ENCODE data around the gene ESD.

Gene ESD

DNA sequence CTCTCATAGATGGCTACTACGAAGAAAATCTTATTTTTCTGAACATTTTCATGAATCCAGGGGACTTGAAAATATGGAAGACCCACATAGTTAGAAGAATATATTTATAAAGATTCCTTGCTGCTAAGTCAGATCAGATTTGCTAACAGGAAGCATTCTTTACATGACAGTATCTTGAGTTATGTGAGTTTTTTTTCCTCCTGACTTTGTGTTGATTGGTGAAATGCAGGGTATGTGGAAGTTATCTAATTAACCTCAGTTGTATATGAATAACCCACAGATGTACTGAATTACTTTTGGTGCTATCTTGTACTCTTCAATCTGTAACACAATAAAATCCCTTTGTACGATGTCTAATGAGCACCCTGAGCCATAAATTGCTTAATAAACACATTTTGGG is 53.8 kb downstream of the ESD start:
- DNase-seq: no peak

DNA sequence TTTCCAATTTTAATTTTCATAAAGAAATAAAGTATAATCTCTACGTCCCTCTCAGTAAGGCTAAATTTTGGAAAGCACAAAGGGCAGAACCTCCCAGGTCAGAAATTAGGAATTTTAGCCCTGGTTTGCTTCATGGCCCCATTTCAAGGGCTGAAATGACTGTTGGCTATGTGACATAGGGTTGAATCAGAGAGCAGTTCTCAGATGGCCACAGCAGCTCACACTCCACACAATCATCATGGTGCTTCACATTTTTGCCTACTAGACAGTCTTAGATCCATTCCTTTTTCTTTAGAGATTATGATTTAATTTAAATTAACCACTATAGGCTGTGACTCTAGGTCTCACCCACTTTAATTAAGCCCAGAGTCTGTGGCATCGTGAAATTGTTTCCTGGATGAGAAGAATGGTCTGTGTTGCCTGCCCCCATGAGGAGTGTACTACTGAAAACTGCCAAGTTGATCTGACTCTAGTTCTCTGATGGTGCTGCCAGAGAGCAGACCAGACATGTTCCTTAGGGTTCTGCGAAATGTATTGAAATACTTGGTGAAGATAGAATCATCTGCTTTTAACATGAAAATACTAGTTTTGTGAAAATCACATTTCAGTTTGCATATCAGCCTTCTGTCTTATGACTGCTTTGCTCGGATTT is 57.4 kb downstream of the ESD start:
- no peak for DNase-seq

DNA sequence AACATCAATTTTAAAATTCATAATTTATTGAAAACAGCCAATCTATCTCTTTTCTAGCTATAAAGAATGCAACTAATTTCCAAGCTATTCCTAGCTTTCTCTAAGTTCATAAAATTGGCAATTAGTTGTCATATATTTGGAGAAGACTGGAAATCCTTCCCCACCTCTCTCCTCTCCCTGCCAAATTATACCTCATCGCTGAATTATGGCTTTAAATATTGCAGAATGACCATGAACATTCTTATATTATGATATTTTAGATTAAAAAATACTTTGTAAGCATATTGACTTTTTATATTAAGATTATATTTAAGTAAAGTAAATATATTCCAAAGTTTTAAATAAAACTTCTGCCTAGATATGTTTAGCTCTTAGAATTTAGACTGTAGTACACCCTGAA is 58.2 kb downstream of the ESD start:
- DNase-seq: no peak

DNA sequence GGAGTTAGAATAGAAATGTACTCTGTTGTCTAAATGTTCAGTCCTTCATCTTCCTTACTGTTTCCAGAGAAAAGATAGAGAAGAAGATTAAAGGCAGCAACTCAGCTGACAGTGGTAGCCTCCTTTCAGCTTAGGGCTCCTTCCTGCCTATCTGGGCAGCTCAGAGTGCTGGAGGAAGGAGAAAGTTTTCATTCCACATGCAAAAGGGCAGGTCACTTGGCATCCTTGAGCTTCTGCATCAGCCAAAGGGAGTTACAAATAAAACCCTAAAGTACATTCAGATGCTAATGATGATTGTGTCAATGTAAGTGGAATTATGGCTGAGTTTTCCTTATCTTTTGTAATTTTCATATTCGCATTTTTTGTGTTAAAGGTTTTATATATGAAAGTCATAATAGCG is 58.9 kb downstream of the ESD start:
- DNase-seq: no peak

DNA sequence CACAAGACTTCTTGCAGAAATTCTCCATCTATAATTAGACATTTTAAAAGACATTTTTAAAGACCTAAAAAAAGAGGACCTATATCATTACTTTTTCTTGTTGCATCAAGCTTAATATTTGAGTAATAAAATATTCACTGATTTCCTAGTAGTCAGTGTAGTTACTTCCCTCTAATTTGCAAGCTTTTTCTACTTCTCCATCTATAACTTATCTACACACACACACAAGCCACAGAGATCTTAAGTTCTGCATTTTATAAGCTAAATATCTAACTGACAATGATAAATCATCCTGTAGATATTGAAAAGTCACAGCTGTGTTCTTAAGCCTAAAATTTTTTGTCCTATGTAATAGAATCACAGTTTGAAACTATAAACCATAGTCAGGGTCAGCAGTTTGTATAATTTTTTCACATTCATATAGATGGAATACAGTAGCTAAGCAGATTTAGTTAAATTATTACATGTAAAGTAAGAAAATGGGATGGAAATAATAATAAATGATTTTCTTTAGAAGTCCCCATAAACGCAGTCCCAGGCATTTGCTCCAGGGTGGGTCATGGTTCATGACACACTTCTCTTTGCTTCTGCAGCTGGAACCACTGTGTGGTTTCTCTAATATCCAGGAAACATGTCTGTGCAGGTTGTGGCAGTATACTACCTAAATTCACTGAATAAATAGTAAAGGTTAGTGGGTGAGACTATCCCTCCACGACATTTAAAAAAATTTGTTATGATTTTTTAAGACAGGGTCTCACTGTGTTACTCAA is 60.2 kb downstream of the ESD start:
- DNase-seq: no peak

DNA sequence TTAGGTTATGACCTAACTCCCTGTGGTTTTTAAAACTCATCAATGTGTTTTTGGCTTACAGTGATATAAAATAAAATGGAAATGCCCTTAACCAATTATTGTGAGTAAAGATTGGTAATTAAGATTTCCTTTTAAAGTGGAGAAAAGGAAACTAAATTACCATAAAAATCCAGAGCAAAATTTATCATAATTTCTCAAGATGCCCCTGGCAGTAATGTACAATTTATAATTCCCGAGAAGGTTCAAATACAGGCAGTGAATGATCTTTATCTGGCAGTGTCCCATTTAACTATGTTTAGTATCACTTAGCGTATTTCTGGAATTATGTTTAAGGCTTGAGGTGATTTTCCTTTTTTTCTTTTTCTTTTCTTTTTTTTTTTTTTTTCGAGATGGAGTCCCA is 61.5 kb downstream of the ESD start:
- no peak for DNase-seq

DNA sequence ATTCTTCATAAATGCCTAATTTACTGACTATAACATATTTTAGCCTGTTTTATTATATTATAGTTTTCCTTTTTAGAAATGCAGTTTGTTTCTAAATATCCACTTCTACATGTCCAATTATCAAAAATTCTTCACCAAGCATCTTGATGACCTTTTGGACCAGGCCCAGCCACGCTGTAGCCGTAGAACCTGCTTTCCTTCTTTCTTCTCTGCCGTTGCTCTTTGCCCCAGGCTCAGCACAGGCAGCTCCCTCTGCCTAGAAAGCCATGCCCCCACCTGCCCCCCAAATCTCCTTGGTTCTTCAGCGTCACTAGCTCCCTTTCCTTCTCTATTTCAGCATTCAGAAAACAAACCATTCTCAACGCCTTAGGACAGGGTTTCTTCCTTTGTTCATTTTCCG is 65.4 kb downstream of the ESD start:
- DNase-seq: no peak

DNA sequence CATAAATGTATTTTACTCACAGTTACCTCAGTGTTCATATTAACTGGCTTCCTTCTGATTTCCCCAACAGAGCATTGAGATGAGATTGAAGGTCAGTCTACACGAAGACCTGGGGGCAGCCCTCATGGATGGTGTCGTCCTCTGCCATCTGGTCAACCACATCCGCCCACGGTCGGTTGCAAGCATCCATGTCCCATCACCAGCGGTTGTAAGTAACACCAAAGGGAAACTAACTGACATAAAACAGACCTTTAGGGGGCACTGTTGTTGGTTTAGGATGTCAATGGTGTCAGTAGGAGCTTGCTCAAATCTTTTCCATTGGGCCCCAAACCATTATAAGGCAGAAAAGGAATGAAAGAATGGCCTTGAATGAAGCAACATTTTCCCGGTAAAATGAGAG is 68.2 kb downstream of the ESD start:
- DNase-seq: no peak

DNA sequence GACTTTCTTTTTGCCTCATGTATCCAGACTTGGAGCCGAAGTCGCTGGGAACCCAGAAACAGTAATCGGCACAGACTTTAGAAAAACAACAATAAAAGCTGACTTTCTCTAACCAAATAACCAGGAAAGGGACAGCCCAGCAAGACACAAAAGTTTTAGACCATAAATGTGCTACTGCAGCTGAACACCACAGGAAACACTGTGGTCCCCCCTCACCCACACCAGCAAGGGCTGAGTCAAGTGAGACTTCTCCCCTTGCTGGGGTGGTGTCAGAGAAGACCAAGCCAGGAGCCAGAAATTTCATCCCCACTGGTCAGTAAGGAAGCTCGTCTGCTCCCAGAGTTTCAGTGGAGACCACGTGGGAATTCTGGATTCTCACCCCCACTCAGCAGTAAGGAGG is 70.6 kb downstream of the ESD start:
- DNase-seq: no peak

Measured in NCI-H2081 (cell line).